SW480 (cell line): ENCODE data around the gene BRF1.
A peak's percentile ranks its signal among the peaks of the same experiment; 100 is the strongest.

Experiments
- DNase-seq: peaks from one replicate; pipeline ENCODE4 v3.0.0-alpha.2; 2016; ENCODE audit warnings: low spot score

The BRF1 gene

GRCh38 chr14:105267820-105268548 lies 32.8 kb downstream of the BRF1 start:
- DNase-seq = peak; percentile 42

GRCh38 chr14:105261781-105262180 lies 39.0 kb downstream of the BRF1 start:
- DNase-seq = no peak

- DNase-seq = no peak
Measured at GRCh38 chr14:105260959-105261358, 39.8 kb downstream of the BRF1 start.

- no peak for DNase-seq
Measured at GRCh38 chr14:105258846-105259245, 42.0 kb downstream of the BRF1 start.

- peak; percentile 88 for DNase-seq
Measured at GRCh38 chr14:105257464-105257863, 43.3 kb downstream of the BRF1 start.

- DNase-seq = no peak
Measured at GRCh38 chr14:105256292-105256960, 44.4 kb downstream of the BRF1 start.

- DNase-seq = no peak
Measured at GRCh38 chr14:105255021-105255507, 45.7 kb downstream of the BRF1 start.

GRCh38 chr14:105253329-105253682 lies 47.5 kb downstream of the BRF1 start:
- no peak for DNase-seq

- DNase-seq = no peak
Measured at GRCh38 chr14:105252552-105253328, 48.1 kb downstream of the BRF1 start.

- DNase-seq = no peak
Measured at GRCh38 chr14:105251920-105252319, 48.9 kb downstream of the BRF1 start.

GRCh38 chr14:105250986-105251385 lies 49.8 kb downstream of the BRF1 start:
- no peak for DNase-seq

- DNase-seq = no peak
Measured at GRCh38 chr14:105250008-105250366, 50.8 kb downstream of the BRF1 start.

GRCh38 chr14:105249182-105250007 lies 51.4 kb downstream of the BRF1 start:
- no peak for DNase-seq

- DNase-seq = peak; percentile 83
Measured at GRCh38 chr14:105248368-105249181, 52.2 kb downstream of the BRF1 start, which contains the start of gene BTBD6. TSS of gene BTBD6 (plus strand) at chr14:105248533. CDS start at chr14:105248712, 179 bp downstream.

GRCh38 chr14:105247715-105248367 lies 53.0 kb downstream of the BRF1 start:
- no peak for DNase-seq

- DNase-seq = no peak
Measured at GRCh38 chr14:105247026-105247425, 53.8 kb downstream of the BRF1 start.

- no peak for DNase-seq
Measured at GRCh38 chr14:105244334-105244733, 56.5 kb downstream of the BRF1 start.

GRCh38 chr14:105241641-105242040 lies 59.2 kb downstream of the BRF1 start:
- no peak for DNase-seq

- no peak for DNase-seq
Measured at GRCh38 chr14:105240811-105241576, 59.8 kb downstream of the BRF1 start.
